HG03439 (cell line): ENCODE data around the gene AMFR.
A peak's percentile ranks its signal among the peaks of the same experiment; 100 is the strongest.

Experiments
- ATAC-seq: cut with Tn5 transposase; IDR thresholded peaks from one replicate; pipeline ENCODE4 v1.9.1; 2021; ENCODE audit warnings: mild to moderate bottlenecking, moderate library complexity; ENCODE audit not compliant: unreplicated experiment

AMFR gene

GRCh38 chr16:56424791-56425438 lies 430 bp downstream of the AMFR start:
- ATAC-seq, result peak; percentile 27

- no peak for ATAC-seq
Observed at GRCh38 chr16:56424404-56424764, 961 bp downstream of the AMFR start.

- ATAC-seq, result no peak
Observed at GRCh38 chr16:56423584-56424403, 1.6 kb downstream of the AMFR start.

- ATAC-seq, result no peak
Observed at GRCh38 chr16:56422896-56423441, 2.4 kb downstream of the AMFR start.

GRCh38 chr16:56421976-56422669 lies 3.2 kb downstream of the AMFR start:
- ATAC-seq, result no peak

GRCh38 chr16:56421313-56421712 lies 4.0 kb downstream of the AMFR start:
- ATAC-seq, result no peak

GRCh38 chr16:56420613-56421012 lies 4.7 kb downstream of the AMFR start:
- no peak for ATAC-seq

- ATAC-seq, result no peak
Observed at GRCh38 chr16:56419740-56420548, 5.4 kb downstream of the AMFR start.

GRCh38 chr16:56417138-56417537 lies 8.2 kb downstream of the AMFR start:
- no peak for ATAC-seq

- no peak for ATAC-seq
Observed at GRCh38 chr16:56415875-56416274, 9.5 kb downstream of the AMFR start.

GRCh38 chr16:56414366-56414765 lies 11.0 kb downstream of the AMFR start:
- ATAC-seq, result no peak

- no peak for ATAC-seq
Observed at GRCh38 chr16:56413381-56413780, 12.0 kb downstream of the AMFR start.

- no peak for ATAC-seq
Observed at GRCh38 chr16:56411624-56412023, 13.7 kb downstream of the AMFR start.

- ATAC-seq, result no peak
Observed at GRCh38 chr16:56411123-56411522, 14.2 kb downstream of the AMFR start.

GRCh38 chr16:56409195-56409594 lies 16.1 kb downstream of the AMFR start:
- ATAC-seq, result no peak

- ATAC-seq, result no peak
Observed at GRCh38 chr16:56408379-56409098, 16.8 kb downstream of the AMFR start.

- no peak for ATAC-seq
Observed at GRCh38 chr16:56405977-56406672, 19.2 kb downstream of the AMFR start.

- ATAC-seq, result no peak
Observed at GRCh38 chr16:56401482-56401881, 23.9 kb downstream of the AMFR start.

GRCh38 chr16:56400458-56400857 lies 24.9 kb downstream of the AMFR start:
- no peak for ATAC-seq

GRCh38 chr16:56399486-56399885 lies 25.9 kb downstream of the AMFR start:
- ATAC-seq, result no peak
